Measurements from ENCODE around the gene ANKS1B.

DNA sequence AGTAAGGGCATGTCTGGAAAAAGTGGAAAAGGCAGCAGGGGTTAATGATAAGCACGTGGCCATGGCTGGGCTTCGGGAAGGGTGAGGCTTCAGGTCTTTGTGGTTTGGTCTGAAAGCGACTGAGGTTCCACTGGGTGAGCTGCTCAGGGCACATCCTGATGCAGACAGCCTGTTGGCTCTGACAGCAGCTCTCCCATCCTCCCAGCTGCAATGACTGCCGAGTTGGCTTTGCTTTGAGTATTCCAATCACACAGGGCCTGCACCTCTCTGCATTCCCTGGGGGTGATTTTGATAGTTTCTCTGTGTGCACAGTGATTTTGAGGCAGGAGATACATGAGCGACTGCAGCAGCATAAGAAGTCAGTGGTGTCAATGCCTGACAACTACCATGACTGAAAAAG, 948.9 kb downstream of the ANKS1B start:
- TF ChIP-seq EZH2 (IDR thresholded peaks at IDR 0.05; ENCODE audit: insufficient read depth, low read length) = no peak
- TF ChIP-seq, protein P1, sequence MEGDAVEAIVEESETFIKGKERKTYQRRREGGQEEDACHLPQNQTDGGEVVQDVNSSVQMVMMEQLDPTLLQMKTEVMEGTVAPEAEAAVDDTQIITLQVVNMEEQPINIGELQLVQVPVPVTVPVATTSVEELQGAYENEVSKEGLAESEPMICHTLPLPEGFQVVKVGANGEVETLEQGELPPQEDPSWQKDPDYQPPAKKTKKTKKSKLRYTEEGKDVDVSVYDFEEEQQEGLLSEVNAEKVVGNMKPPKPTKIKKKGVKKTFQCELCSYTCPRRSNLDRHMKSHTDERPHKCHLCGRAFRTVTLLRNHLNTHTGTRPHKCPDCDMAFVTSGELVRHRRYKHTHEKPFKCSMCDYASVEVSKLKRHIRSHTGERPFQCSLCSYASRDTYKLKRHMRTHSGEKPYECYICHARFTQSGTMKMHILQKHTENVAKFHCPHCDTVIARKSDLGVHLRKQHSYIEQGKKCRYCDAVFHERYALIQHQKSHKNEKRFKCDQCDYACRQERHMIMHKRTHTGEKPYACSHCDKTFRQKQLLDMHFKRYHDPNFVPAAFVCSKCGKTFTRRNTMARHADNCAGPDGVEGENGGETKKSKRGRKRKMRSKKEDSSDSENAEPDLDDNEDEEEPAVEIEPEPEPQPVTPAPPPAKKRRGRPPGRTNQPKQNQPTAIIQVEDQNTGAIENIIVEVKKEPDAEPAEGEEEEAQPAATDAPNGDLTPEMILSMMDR (IDR thresholded peaks at IDR 0.05; ENCODE audit: insufficient read depth, low read depth, low read length) = no peak
